CD14-positive monocyte (primary cell): ENCODE measurements around the gene IKBKE. TPM values are rescaled to one million over a fixed set of nuclear protein-coding genes. Genes with fewer than 3 reads are reported as not detected.

Experiments
- DNase-seq, 3 donors: peaks; one replicate each; pipeline ENCODE4 v3.0.0-alpha.2; 2011 to 2022
- H2AFZ ChIP-seq: 2 replicates; pipeline ENCODE4 v1.6.0; 2012; ENCODE audit warnings: mild to moderate bottlenecking, low read depth, low read length, inconsistent platforms; ENCODE audit not compliant: insufficient read depth, poor library complexity, severe bottlenecking
- H3K27ac ChIP-seq, 2 donors: 1 replicate in 1 of 2; 2 replicates in 1 of 2; pipeline ENCODE4 v1.5.1; 2012 to 2013; ENCODE audit warnings: low read length in 2 of 2, control low read depth in 1 of 2, inconsistent platforms in 1 of 2, low read depth in 1 of 2, mild to moderate bottlenecking in 1 of 2
- H3K27me3 ChIP-seq, 2 donors: one replicate each; pipeline versions ENCODE4 v1.6.0 to v1.6.1; 2011 to 2013; ENCODE audit warnings: low read length in 2 of 2; ENCODE audit not compliant: control insufficient read depth in 2 of 2, insufficient read depth in 2 of 2
- H3K36me3 ChIP-seq, 2 donors: replicated peaks in 1 of 2; 1 replicate in 1 of 2; 2 replicates in 1 of 2; pipeline versions ENCODE4 v1.5.1 to v1.6.1; 2012 to 2013; ENCODE audit warnings: low read length in 2 of 2, control low read depth in 1 of 2, inconsistent platforms in 1 of 2, mild to moderate bottlenecking in 1 of 2; ENCODE audit not compliant: insufficient read depth in 2 of 2, control insufficient read depth in 1 of 2
- H3K4me1 ChIP-seq, 2 donors: 1 replicate in 1 of 2; 2 replicates in 1 of 2; pipeline versions ENCODE4 v1.5.1 to v1.6.1; 2012 to 2013; ENCODE audit warnings: low read length in 2 of 2, control low read depth in 1 of 2, inconsistent platforms in 1 of 2, mild to moderate bottlenecking in 1 of 2, moderate library complexity in 1 of 2; ENCODE audit not compliant: insufficient read depth in 2 of 2, control insufficient read depth in 1 of 2
- H3K4me2 ChIP-seq: replicated peaks from 2 replicates; pipeline ENCODE3; 2012; ENCODE audit warnings: low read length, moderate library complexity, mild to moderate bottlenecking; ENCODE audit not compliant: poor library complexity, severe bottlenecking; ENCODE audit errors: extremely low read depth
- H3K4me3 ChIP-seq, 3 experiments: fragments of 200-600 bp in 1 of 3; sonication (generic) in 1 of 3; replicated peaks in 1 of 3; 1 replicate in 2 of 3; 2 replicates in 1 of 3; pipeline ENCODE4 v1.5.1; 2011 to 2013; ENCODE audit warnings: low read length in 3 of 3, mild to moderate bottlenecking in 3 of 3, control low read depth in 2 of 3, low read depth in 2 of 3, inconsistent platforms in 1 of 3, moderate library complexity in 1 of 3
- H3K79me2 ChIP-seq: 2 replicates; pipeline ENCODE4 v1.6.0; 2012; ENCODE audit warnings: mild to moderate bottlenecking, control low read depth, inconsistent platforms, low read length, moderate library complexity; ENCODE audit not compliant: insufficient read depth
- H3K9ac ChIP-seq: 2 replicates; pipeline ENCODE4 v1.6.0; 2017; ENCODE audit warnings: low read length, mild to moderate bottlenecking; ENCODE audit not compliant: insufficient read depth, poor library complexity, severe bottlenecking
- H3K9me3 ChIP-seq, 2 donors: replicated peaks in 1 of 2; 1 replicate in 1 of 2; 2 replicates in 1 of 2; pipeline versions ENCODE4 v1.5.1 to v1.6.1; 2012 to 2013; ENCODE audit warnings: low read length in 2 of 2, control low read depth in 1 of 2; ENCODE audit not compliant: control insufficient read depth in 1 of 2, insufficient read depth in 1 of 2
- H4K20me1 ChIP-seq: 2 replicates; pipeline ENCODE4 v1.6.0; 2012; ENCODE audit warnings: mild to moderate bottlenecking, low read length, control low read depth, moderate library complexity; ENCODE audit not compliant: insufficient read depth
- H3K27ac Mint-ChIP-seq, 7 donors: one replicate each; pipeline ENCODE4 v1.8.0; 2020; ENCODE audit warnings: mild to moderate bottlenecking in 7 of 7, mixed read lengths in 7 of 7, moderate library complexity in 6 of 7, inconsistent platforms in 2 of 7
- H3K27me3 Mint-ChIP-seq, 3 donors: one replicate each; pipeline ENCODE4 v1.8.0; 2021 to 2022; ENCODE audit warnings: low read depth in 3 of 3, mild to moderate bottlenecking in 3 of 3, mixed read lengths in 3 of 3, moderate library complexity in 3 of 3, inconsistent platforms in 1 of 3
- H3K36me3 Mint-ChIP-seq, 2 donors: one replicate each; pipeline ENCODE4 v1.8.0; 2020; ENCODE audit warnings: mixed read lengths in 2 of 2, inconsistent platforms in 1 of 2, mild to moderate bottlenecking in 1 of 2
- H3K4me1 Mint-ChIP-seq: one replicate; pipeline ENCODE4 v1.8.0; 2020; ENCODE audit warnings: mild to moderate bottlenecking, mixed read lengths
- H3K4me3 Mint-ChIP-seq, 2 donors: one replicate each; pipeline ENCODE4 v1.8.0; 2020; ENCODE audit warnings: mild to moderate bottlenecking in 2 of 2, mixed read lengths in 2 of 2, moderate library complexity in 1 of 2
- H3K9me3 Mint-ChIP-seq, 7 donors: one replicate each; pipeline ENCODE4 v1.8.0; 2020 to 2022; ENCODE audit warnings: mixed read lengths in 7 of 7, mild to moderate bottlenecking in 6 of 7, moderate library complexity in 6 of 7, inconsistent platforms in 2 of 7
- CTCF ChIP-seq: fragments of 200-600 bp; IDR thresholded peaks from one replicate; pipeline ENCODE4 v1.8.0; 2022; ENCODE audit warnings: antibody characterized with exemption, mild to moderate bottlenecking
- WGBS: methylation state at CpG from one replicate; pipeline ENCODE4 v1.1.5; 2013; ENCODE audit warnings: missing lambda C conversion rate; ENCODE audit not compliant: insufficient coverage; 5-methylcytosine and 5-hydroxymethylcytosine counted together
- intact Hi-C, 2 donors: fragments of 100-400 bp; cut with micrococcal nuclease; formaldehyde crosslinking; loops; one replicate each; pipeline versions ENCODE4 v1.15.0 to v1.15.1; 2023
- polyA plus RNA-seq, 3 donors: library from polyadenylated mRNA; depleted of rRNA in 1 of 3; unstranded in 2 of 3; stranded (reverse) in 1 of 3; fragments of 300-500 nt in 2 of 3; fragments of >200 nt in 1 of 3; fragmentation: Illumina TruSeq in 2 of 3; gene quantifications; 1 replicate in 2 of 3; 2 replicates in 1 of 3; pipeline ENCODE4 v1.2.3, GENCODE V29; 2012 to 2021

Gene IKBKE
- polyA plus RNA-seq, 3 donors: 35.6 to 40.7 (median 37.6) TPM

- Mint-ChIP-seq H3K36me3 (peaks cover 0 to 2% of the 10 kb centered on the region in 2 donors), H3K4me1 (no peaks in the 10 kb centered on the region), H3K27me3 (peaks cover 0 to 8% (median 4%) of the 10 kb centered on the region in 3 donors), H3K27ac (no peak overlapping the region), H3K4me3 (no peak overlapping the region), H3K9me3 (peaks cover 0 to 1% (median 0%) of the 10 kb centered on the region in 7 donors)
- H3K4me2 ChIP-seq: no peak overlapping the region
- H3K9me3 ChIP-seq: no peaks in the 10 kb centered on the region
- no peak overlapping the region for H3K27ac ChIP-seq
- no peak overlapping the region for H2AFZ ChIP-seq
- no peak for DNase-seq
- no peaks in the 10 kb centered on the region for H3K36me3 ChIP-seq
- intact Hi-C loops: loop anchor here in 1 of 2 donors (5.0 kb wide), 1 partner anchor 39 kb away; no protein-coding TSS in a partner anchor
- 68% methylated on average over 5 of the region's 6 CpGs for WGBS
- no peaks in the 10 kb centered on the region for H4K20me1 ChIP-seq
- H3K4me1 ChIP-seq: no peaks in the 10 kb centered on the region
- H3K79me2 ChIP-seq: no peaks in the 10 kb centered on the region
- H3K4me3 ChIP-seq: no peak overlapping the region
- H3K9ac ChIP-seq: no peak overlapping the region
- no peak for TF ChIP-seq CTCF
- no peaks in the 10 kb centered on the region for H3K27me3 ChIP-seq
Measured at GRCh38 chr1:206535853-206536188, 65.5 kb downstream of the IKBKE start.

- no peaks in the 10 kb centered on the region for H3K4me1 ChIP-seq
- no peak overlapping the region for H3K27ac ChIP-seq
- no peak overlapping the region for H3K4me3 Mint-ChIP-seq
- no peaks in the 10 kb centered on the region for H3K79me2 ChIP-seq
- H2AFZ ChIP-seq: no peak overlapping the region
- no peaks in the 10 kb centered on the region for H3K9me3 ChIP-seq
- peaks cover 0 to 8% (median 4%) of the 10 kb centered on the region in 3 donors for H3K27me3 Mint-ChIP-seq
- H3K9ac ChIP-seq: no peak overlapping the region
- no peak for TF ChIP-seq CTCF
- H3K4me2 ChIP-seq: no peak overlapping the region
- no peak overlapping the region for H3K4me3 ChIP-seq
- 94% methylated on average over 3 of the region's 4 CpGs for WGBS
- DNase-seq: no peak
- H3K36me3 Mint-ChIP-seq: peaks cover 0 to 2% of the 10 kb centered on the region in 2 donors
- no peaks in the 10 kb centered on the region for H3K9me3 Mint-ChIP-seq
- H3K27me3 ChIP-seq: no peaks in the 10 kb centered on the region
- H3K4me1 Mint-ChIP-seq: no peaks in the 10 kb centered on the region
- intact Hi-C loops: loop anchor here in 1 of 2 donors (5.0 kb wide), 1 partner anchor 40 kb away; no protein-coding TSS in a partner anchor
- H3K27ac Mint-ChIP-seq: peak overlapping the region in 1 of 7 donors; percentile 34
- H3K36me3 ChIP-seq: no peaks in the 10 kb centered on the region
- H4K20me1 ChIP-seq: no peaks in the 10 kb centered on the region
Measured at GRCh38 chr1:206537141-206537540, 66.9 kb downstream of the IKBKE start.
